ENCODE data around the gene RBL2.

- TF ChIP-seq CTCF (IDR thresholded peaks at IDR 0.05) (no peak), POLR2A (IDR thresholded peaks at IDR 0.05) (no peak)
Measured at GRCh38 chr16:53528797-53529196, 94.5 kb downstream of the RBL2 start.
